Measurements from ENCODE around the gene SARDH. TPM values are rescaled to one million over a fixed set of nuclear protein-coding genes. Genes with fewer than 3 reads are reported as not detected.
A peak's percentile ranks its signal among the peaks of the same experiment; 100 is the strongest.

The SARDH gene
- total and polyA plus RNA-seq, 2 experiments from 2014 or later = 6.0 to 16.9 TPM

DNA sequence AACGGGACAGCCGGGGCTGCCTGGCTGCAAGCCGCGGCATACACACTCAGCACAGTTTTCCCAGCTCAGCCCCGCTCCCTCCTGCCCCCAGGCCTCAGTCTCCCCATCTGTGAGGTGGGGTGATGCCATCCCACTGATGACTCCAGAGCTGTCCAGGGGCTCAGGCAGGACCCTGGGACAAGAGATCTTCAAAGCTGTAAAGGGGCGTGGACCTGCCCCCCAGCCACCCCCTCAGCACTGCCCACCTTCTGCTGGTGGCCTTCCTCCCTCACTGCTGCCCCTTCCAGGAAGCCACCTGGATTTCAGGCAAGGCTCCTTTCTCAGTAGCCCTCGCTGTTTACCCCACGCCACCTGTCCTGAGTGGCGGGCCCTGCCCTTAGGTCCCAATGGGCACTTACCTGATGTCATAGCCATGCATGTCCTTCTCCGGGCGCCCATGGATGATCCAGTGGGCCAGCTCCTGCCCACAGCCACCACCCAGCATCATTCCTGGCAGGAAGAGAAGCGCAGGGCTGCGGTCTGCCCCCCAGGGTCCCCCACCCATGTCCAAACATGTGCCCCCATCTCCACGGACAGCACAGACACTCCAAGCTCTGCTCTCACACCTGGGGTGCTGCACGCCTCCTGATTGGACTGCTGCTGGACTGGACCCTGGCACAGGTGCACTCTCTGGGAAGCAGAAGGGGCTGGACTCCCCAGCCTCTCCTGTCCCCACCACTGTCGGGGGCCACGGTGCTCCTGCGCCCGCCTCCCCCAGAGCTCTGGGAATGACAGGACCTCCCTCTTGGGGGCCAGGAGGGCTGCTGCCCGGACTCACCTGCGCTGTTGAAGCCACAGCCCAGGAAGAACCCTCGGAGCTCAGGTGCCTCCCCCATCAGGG is 25.7 kb downstream of the SARDH start:
- Histone ChIP-seq H3K36me3 (no peaks in the 10 kb centered on the region), H3K4me3 (no peak overlapping the region), H3K9me3 (ENCODE audit: low read depth) (no peaks in the 10 kb centered on the region), H3K4me1 (ENCODE audit: low read depth) (peaks cover 29% of the 10 kb centered on the region), H3K27me3 (no peaks in the 10 kb centered on the region), H3K27ac (no peak overlapping the region)
- TF ChIP-seq, protein P1, sequence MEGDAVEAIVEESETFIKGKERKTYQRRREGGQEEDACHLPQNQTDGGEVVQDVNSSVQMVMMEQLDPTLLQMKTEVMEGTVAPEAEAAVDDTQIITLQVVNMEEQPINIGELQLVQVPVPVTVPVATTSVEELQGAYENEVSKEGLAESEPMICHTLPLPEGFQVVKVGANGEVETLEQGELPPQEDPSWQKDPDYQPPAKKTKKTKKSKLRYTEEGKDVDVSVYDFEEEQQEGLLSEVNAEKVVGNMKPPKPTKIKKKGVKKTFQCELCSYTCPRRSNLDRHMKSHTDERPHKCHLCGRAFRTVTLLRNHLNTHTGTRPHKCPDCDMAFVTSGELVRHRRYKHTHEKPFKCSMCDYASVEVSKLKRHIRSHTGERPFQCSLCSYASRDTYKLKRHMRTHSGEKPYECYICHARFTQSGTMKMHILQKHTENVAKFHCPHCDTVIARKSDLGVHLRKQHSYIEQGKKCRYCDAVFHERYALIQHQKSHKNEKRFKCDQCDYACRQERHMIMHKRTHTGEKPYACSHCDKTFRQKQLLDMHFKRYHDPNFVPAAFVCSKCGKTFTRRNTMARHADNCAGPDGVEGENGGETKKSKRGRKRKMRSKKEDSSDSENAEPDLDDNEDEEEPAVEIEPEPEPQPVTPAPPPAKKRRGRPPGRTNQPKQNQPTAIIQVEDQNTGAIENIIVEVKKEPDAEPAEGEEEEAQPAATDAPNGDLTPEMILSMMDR (IDR thresholded peaks at IDR 0.05; ENCODE audit: low read depth, low read length) = no peak
- DNase-seq (ENCODE audit: low read depth in 1 of 2, low spot score in 1 of 2) = no peak

DNA sequence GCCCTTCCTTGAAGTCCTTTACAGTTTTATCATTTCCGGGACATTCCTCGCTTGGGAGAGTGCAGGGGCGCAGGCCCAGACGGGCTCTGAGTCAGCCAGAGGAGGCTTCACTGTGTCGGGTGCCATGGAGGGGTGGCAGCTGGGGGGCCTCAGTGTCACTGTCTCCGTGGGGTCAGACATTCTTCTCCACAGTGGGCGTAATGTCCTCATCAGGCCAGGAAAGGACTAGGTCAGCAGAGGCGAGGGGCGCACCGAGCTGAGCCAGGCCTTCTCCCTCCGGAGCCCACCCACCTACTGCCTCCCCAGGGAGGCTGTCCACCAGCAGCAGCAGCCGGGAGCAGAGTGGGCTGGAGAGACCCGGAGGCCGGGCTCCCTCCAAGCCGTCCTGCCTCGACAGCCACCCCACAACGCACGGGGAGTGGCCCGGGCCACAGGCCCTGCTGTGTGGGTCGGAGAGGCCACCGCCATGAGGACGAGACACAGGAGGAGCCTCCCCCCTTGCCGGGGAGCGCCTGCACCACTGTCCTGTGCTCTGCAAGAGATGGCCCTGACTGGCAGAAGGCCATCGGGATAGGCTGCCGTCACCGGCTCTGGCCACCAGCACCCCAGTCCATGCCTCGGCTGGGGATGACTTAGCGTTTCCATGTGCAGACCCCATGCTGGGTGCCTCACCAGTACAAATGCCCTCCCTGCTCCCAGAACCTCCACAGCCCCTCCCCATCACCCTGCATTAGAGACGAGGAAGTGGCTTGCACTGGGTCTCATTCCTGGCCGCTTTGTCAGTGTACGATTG is 26.5 kb downstream of the SARDH start:
- TF ChIP-seq, protein P1 (IDR thresholded peaks at IDR 0.05; ENCODE audit: low read depth, low read length) = no peak

GRCh38 chr9:133710661-133711427 is 27.3 kb downstream of the SARDH start:
- TF ChIP-seq, protein P1 (IDR thresholded peaks at IDR 0.05; ENCODE audit: low read depth, low read length) = no peak
- no peak overlapping the region for H3K4me3 ChIP-seq
- peaks cover 28% of the 10 kb centered on the region for H3K4me1 ChIP-seq (ENCODE audit: low read depth)
- H3K27me3 ChIP-seq = no peaks in the 10 kb centered on the region
- peak overlapping the region; percentile 43 for H3K27ac ChIP-seq
- no peaks in the 10 kb centered on the region for H3K36me3 ChIP-seq
- DNase-seq (ENCODE audit: low read depth in 1 of 2, low spot score in 1 of 2) = no peak
- no peaks in the 10 kb centered on the region for H3K9me3 ChIP-seq (ENCODE audit: low read depth)

More for the DNA sequence above, 26.5 kb downstream of the SARDH start:
- no peaks in the 10 kb centered on the region for H3K9me3 ChIP-seq (ENCODE audit: low read depth)
- H3K27me3 ChIP-seq = no peaks in the 10 kb centered on the region
- DNase-seq (ENCODE audit: low read depth in 1 of 2, low spot score in 1 of 2) = peak in 1 of 2 donors; percentile 91
- no peaks in the 10 kb centered on the region for H3K36me3 ChIP-seq
- no peak overlapping the region for H3K4me3 ChIP-seq
- no peak overlapping the region for H3K27ac ChIP-seq
- peaks cover 29% of the 10 kb centered on the region for H3K4me1 ChIP-seq (ENCODE audit: low read depth)

- peaks cover 19% of the 10 kb centered on the region for H3K4me1 ChIP-seq (ENCODE audit: low read depth)
- H3K36me3 ChIP-seq = no peaks in the 10 kb centered on the region
- no peak overlapping the region for H3K4me3 ChIP-seq
- DNase-seq (ENCODE audit: low read depth in 1 of 2, low spot score in 1 of 2) = no peak
- no peaks in the 10 kb centered on the region for H3K27me3 ChIP-seq
- peak overlapping the region; percentile 43 for H3K27ac ChIP-seq
- TF ChIP-seq, protein P1 (IDR thresholded peaks at IDR 0.05; ENCODE audit: low read depth, low read length) = no peak
- no peaks in the 10 kb centered on the region for H3K9me3 ChIP-seq (ENCODE audit: low read depth)
Measured at GRCh38 chr9:133709691-133710571, 28.2 kb downstream of the SARDH start.
